ENCODE measurements around the gene PSMB5.

The PSMB5 gene

DNA sequence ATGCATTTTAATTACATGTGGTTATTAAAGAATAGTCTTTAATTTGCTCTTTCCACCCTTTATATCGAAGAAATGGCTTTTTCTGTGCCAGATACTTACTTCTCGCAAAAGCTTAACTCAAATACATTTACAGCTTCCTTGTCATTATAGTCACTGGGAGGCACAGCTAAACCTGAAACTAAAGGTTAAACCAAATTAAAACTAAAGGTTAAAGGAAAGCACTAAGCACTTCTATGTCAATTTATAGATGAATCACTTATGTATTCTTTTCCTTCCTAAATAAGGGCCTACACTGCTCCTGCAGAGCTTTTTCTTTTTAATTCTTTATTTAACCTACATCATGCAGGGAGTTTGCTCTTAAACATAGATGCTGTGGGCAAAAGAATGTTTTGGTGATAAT lies 33.8 kb downstream of the PSMB5 start:
- no peak overlapping the region for H3K4me2 ChIP-seq (ENCODE audit: low read length)
- H3K9ac ChIP-seq (ENCODE audit: low read length) = no peak overlapping the region
- no peak overlapping the region for H3K14ac ChIP-seq (ENCODE audit: low read length)
- DNase-seq = no peak
- H4K8ac ChIP-seq (ENCODE audit: low read depth, low read length) = no peak overlapping the region
- H2AK5ac ChIP-seq (ENCODE audit: low read length) = no peak overlapping the region
- H3K4me3 ChIP-seq (ENCODE audit: low read depth, low read length) = no peak overlapping the region
- H3K79me2 ChIP-seq (ENCODE audit: control insufficient read depth, insufficient read depth, low read length, poor library complexity) = no peaks in the 10 kb centered on the region
- no peak overlapping the region for H2AFZ ChIP-seq (ENCODE audit: insufficient read depth, low read length, poor library complexity)
- H4K91ac ChIP-seq (ENCODE audit: low read depth, low read length) = no peak overlapping the region
- H3K4me1 ChIP-seq (ENCODE audit: control insufficient read depth in 1 of 2, insufficient read depth in 2 of 2, low read length in 2 of 2) = no peaks in the 10 kb centered on the region
- H3K79me1 ChIP-seq (ENCODE audit: low read length) = no peaks in the 10 kb centered on the region
- no peak overlapping the region for H2BK120ac ChIP-seq (ENCODE audit: insufficient read depth, low read length, poor library complexity)
- WGBS (ENCODE audit: extremely low coverage, insufficient coverage, insufficient read length) = no CpG with 5 or more reads among the region's 2 CpGs
- H3K18ac ChIP-seq (ENCODE audit: low read length) = no peak overlapping the region
- no peak overlapping the region for H4K12ac ChIP-seq (ENCODE audit: low read depth, low read length)
- H3K36me3 ChIP-seq (ENCODE audit: control insufficient read depth in 1 of 2, insufficient read depth in 2 of 2, low read length in 2 of 2) = peaks cover 0 to 1% of the 10 kb centered on the region in 2 experiments
- no peak overlapping the region for H2BK12ac ChIP-seq (ENCODE audit: low read length)
- H2BK5ac ChIP-seq (ENCODE audit: low read depth, low read length, poor library complexity) = no peak overlapping the region
- H3K27ac ChIP-seq (ENCODE audit: low read depth, low read length) = no peak overlapping the region
- no peak overlapping the region for H3K4ac ChIP-seq (ENCODE audit: low read depth, low read length)
- no peak overlapping the region for H3K23ac ChIP-seq (ENCODE audit: low read length)
- peaks cover 2% of the 10 kb centered on the region for H3K9me3 ChIP-seq (ENCODE audit: insufficient read depth, low read depth, low read length)
- H3K27me3 ChIP-seq (ENCODE audit: insufficient read depth, low read length) = no peaks in the 10 kb centered on the region

DNA sequence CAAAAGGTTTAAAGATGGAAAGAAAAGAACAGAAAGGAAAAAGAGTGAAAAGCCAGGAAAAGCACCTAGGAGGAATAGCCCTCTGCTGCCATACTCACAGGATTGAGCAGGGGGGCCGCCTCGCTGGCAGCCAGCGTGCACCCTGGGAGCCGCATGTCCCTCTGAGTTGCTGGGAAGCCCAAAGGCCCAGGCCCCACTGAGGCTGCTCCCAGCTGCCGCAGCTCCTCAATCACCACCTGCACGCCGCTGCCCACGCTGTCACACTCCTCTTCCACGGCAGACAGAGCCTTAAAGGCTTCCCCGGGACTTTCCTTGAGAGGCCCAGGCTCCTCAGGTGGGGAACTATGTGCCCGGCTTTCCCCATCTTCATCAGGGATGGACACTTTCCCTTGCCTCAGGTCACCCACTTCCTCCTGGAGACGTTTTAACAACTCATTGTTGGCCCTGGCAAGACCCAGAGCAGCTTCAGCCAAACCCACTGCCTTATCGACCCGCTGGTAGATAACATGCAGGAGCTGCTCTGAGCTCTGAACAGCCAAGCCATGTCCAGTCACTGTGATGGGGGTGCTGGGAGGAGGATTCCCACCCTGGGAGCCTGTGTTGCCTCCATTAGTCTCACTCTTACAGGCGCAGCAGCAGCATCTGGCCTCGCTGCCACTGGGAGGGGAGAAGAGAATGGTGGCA lies 36.2 kb downstream of the PSMB5 start:
- no peak for DNase-seq
- H4K8ac ChIP-seq (ENCODE audit: low read depth, low read length) = no peak overlapping the region
- WGBS (ENCODE audit: extremely low coverage, insufficient coverage, insufficient read length) = no CpG with 5 or more reads among the region's 16 CpGs
- H3K79me1 ChIP-seq (ENCODE audit: low read length) = no peaks in the 10 kb centered on the region
- no peak overlapping the region for H2BK5ac ChIP-seq (ENCODE audit: low read depth, low read length, poor library complexity)
- no peak overlapping the region for H3K4me3 ChIP-seq (ENCODE audit: low read depth, low read length)
- peaks cover 2% of the 10 kb centered on the region for H3K9me3 ChIP-seq (ENCODE audit: insufficient read depth, low read depth, low read length)
- H4K91ac ChIP-seq (ENCODE audit: low read depth, low read length) = no peak overlapping the region
- no peak overlapping the region for H3K27ac ChIP-seq (ENCODE audit: low read depth, low read length)
- H3K9ac ChIP-seq (ENCODE audit: low read length) = no peak overlapping the region
- peaks cover 0 to 2% of the 10 kb centered on the region in 2 experiments for H3K36me3 ChIP-seq (ENCODE audit: control insufficient read depth in 1 of 2, insufficient read depth in 2 of 2, low read length in 2 of 2)
- no peak overlapping the region for H4K12ac ChIP-seq (ENCODE audit: low read depth, low read length)
- no peak overlapping the region for H3K4ac ChIP-seq (ENCODE audit: low read depth, low read length)
- H3K79me2 ChIP-seq (ENCODE audit: control insufficient read depth, insufficient read depth, low read length, poor library complexity) = no peaks in the 10 kb centered on the region
- no peaks in the 10 kb centered on the region for H3K27me3 ChIP-seq (ENCODE audit: insufficient read depth, low read length)
- no peak overlapping the region for H2BK120ac ChIP-seq (ENCODE audit: insufficient read depth, low read length, poor library complexity)
- H2AK5ac ChIP-seq (ENCODE audit: low read length) = no peak overlapping the region
- H3K18ac ChIP-seq (ENCODE audit: low read length) = no peak overlapping the region
- no peak overlapping the region for H3K14ac ChIP-seq (ENCODE audit: low read length)
- H2AFZ ChIP-seq (ENCODE audit: insufficient read depth, low read length, poor library complexity) = no peak overlapping the region
- no peak overlapping the region for H3K4me2 ChIP-seq (ENCODE audit: low read length)
- no peak overlapping the region for H2BK12ac ChIP-seq (ENCODE audit: low read length)
- H3K23ac ChIP-seq (ENCODE audit: low read length) = no peak overlapping the region
- H3K4me1 ChIP-seq (ENCODE audit: control insufficient read depth in 1 of 2, insufficient read depth in 2 of 2, low read length in 2 of 2) = peaks cover 6 to 10% of the 10 kb centered on the region in 2 experiments

DNA sequence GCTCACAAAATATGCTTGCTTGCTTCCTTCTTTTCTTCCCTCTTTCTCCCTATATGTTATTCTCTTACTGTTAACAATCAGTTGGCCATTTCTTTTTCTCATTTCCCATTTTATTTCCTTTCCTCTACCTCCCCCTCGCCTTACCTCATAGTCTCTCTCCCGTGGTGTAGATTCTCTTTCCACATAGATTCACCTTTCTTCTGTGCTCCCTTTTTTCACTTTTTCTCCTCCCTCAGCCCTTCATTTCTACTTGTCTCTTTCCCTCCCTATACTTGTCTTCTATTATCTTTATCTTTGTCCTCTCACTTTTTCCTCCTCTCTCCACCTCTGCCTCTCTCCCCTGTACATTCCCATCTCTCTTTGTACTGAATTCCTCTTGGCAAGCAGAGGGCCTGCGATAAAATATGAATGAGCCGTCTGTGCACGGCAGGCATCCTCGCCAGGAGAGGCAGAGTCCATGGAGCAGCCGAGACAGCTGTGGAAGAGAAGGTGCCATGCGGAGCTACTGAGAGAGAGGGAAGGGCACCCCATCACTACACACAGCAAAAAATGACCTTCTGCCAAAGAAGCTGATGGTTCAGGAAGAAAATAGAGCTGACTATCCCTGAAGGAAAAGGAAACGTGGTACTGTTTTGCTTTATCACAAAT lies 36.9 kb downstream of the PSMB5 start:
- Histone ChIP-seq H3K36me3 (ENCODE audit: control insufficient read depth in 1 of 2, insufficient read depth in 2 of 2, low read length in 2 of 2) (peaks cover 0 to 2% of the 10 kb centered on the region in 2 experiments), H3K23ac (ENCODE audit: low read length) (no peak overlapping the region), H4K12ac (ENCODE audit: low read depth, low read length) (no peak overlapping the region), H3K27me3 (ENCODE audit: insufficient read depth, low read length) (no peaks in the 10 kb centered on the region), H3K9ac (ENCODE audit: low read length) (no peak overlapping the region), H3K79me1 (ENCODE audit: low read length) (no peaks in the 10 kb centered on the region), H2AK5ac (ENCODE audit: low read length) (no peak overlapping the region), H3K14ac (ENCODE audit: low read length) (no peak overlapping the region), H3K79me2 (ENCODE audit: control insufficient read depth, insufficient read depth, low read length, poor library complexity) (no peaks in the 10 kb centered on the region), H2BK5ac (ENCODE audit: low read depth, low read length, poor library complexity) (no peak overlapping the region), H4K91ac (ENCODE audit: low read depth, low read length) (no peak overlapping the region), H3K18ac (ENCODE audit: low read length) (no peak overlapping the region), H3K4me1 (ENCODE audit: control insufficient read depth in 1 of 2, insufficient read depth in 2 of 2, low read length in 2 of 2) (peaks cover 6 to 10% of the 10 kb centered on the region in 2 experiments), H4K8ac (ENCODE audit: low read depth, low read length) (no peak overlapping the region), H2AFZ (ENCODE audit: insufficient read depth, low read length, poor library complexity) (no peak overlapping the region), H3K4me3 (ENCODE audit: low read depth, low read length) (no peak overlapping the region), H3K27ac (ENCODE audit: low read depth, low read length) (no peak overlapping the region), H2BK12ac (ENCODE audit: low read length) (no peak overlapping the region), H3K4ac (ENCODE audit: low read depth, low read length) (no peak overlapping the region), H3K9me3 (ENCODE audit: insufficient read depth, low read depth, low read length) (peaks cover 2% of the 10 kb centered on the region), H2BK120ac (ENCODE audit: insufficient read depth, low read length, poor library complexity) (no peak overlapping the region), H3K4me2 (ENCODE audit: low read length) (no peak overlapping the region)
- WGBS (ENCODE audit: extremely low coverage, insufficient coverage, insufficient read length) = 100% methylated on average over 1 of the region's 9 CpGs
- DNase-seq = no peak

DNA sequence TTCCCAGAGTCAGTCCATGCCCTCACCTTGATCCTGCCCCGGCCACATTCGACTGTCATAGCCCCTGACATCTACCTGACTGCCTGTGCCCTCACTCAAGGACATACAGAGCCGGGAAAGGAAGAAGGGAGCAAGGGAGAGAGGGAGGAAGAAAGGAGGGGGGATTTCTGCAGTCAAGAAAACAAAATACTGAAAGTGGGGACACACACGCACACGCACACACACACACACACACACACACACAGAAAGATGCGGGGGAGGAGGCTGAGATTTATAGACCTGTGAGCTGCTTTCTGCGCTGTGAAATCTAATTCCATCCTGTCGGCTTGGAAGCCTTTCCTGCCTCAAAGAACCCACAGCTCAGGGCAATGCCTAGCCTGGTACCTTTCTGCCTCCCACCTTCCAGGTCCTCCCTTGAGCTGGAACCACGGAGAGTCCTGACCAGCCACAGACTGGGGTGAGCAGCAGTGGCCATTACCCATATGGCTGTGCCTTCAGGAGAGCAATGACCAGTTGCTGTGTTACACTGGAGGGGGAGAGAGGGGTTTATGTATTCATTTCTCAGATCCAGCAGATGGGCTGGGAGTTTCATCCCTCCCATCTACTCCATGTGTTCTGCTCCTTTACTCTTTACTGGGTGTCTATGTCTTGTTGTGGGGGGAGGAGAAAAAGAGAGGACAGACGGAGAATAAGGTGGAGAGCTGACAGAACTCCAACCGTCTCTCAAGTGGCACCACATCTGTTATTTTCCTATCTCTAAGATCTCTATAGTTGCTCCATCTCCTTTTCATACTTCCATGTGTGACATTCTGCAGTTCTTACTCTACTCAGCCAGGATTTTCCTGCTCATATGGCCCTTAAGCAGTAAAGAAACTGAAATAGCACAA lies 37.7 kb downstream of the PSMB5 start:
- no peak overlapping the region for H3K4me2 ChIP-seq (ENCODE audit: low read length)
- no peak overlapping the region for H3K27ac ChIP-seq (ENCODE audit: low read depth, low read length)
- H3K4me3 ChIP-seq (ENCODE audit: low read depth, low read length) = no peak overlapping the region
- peaks cover 0 to 2% of the 10 kb centered on the region in 2 experiments for H3K36me3 ChIP-seq (ENCODE audit: control insufficient read depth in 1 of 2, insufficient read depth in 2 of 2, low read length in 2 of 2)
- no peak overlapping the region for H2BK5ac ChIP-seq (ENCODE audit: low read depth, low read length, poor library complexity)
- no CpG with 5 or more reads among the region's 11 CpGs for WGBS (ENCODE audit: extremely low coverage, insufficient coverage, insufficient read length)
- no peaks in the 10 kb centered on the region for H3K27me3 ChIP-seq (ENCODE audit: insufficient read depth, low read length)
- peaks cover 2% of the 10 kb centered on the region for H3K9me3 ChIP-seq (ENCODE audit: insufficient read depth, low read depth, low read length)
- no peak overlapping the region for H2BK120ac ChIP-seq (ENCODE audit: insufficient read depth, low read length, poor library complexity)
- H3K14ac ChIP-seq (ENCODE audit: low read length) = no peak overlapping the region
- H3K9ac ChIP-seq (ENCODE audit: low read length) = no peak overlapping the region
- DNase-seq = no peak
- no peak overlapping the region for H3K23ac ChIP-seq (ENCODE audit: low read length)
- no peak overlapping the region for H2BK12ac ChIP-seq (ENCODE audit: low read length)
- no peak overlapping the region for H2AFZ ChIP-seq (ENCODE audit: insufficient read depth, low read length, poor library complexity)
- no peak overlapping the region for H4K12ac ChIP-seq (ENCODE audit: low read depth, low read length)
- no peak overlapping the region for H2AK5ac ChIP-seq (ENCODE audit: low read length)
- H3K79me1 ChIP-seq (ENCODE audit: low read length) = no peaks in the 10 kb centered on the region
- no peak overlapping the region for H4K8ac ChIP-seq (ENCODE audit: low read depth, low read length)
- no peak overlapping the region for H3K18ac ChIP-seq (ENCODE audit: low read length)
- no peak overlapping the region for H3K4ac ChIP-seq (ENCODE audit: low read depth, low read length)
- H3K4me1 ChIP-seq (ENCODE audit: control insufficient read depth in 1 of 2, insufficient read depth in 2 of 2, low read length in 2 of 2) = peaks cover 6 to 10% of the 10 kb centered on the region in 2 experiments
- H3K79me2 ChIP-seq (ENCODE audit: control insufficient read depth, insufficient read depth, low read length, poor library complexity) = no peaks in the 10 kb centered on the region
- H4K91ac ChIP-seq (ENCODE audit: low read depth, low read length) = no peak overlapping the region
